DND-41 (cell line): ENCODE measurements around the gene AGPAT3.

Source experiments
- CTCF ChIP-seq: IDR thresholded peaks from 2 replicates; pipeline ENCODE4 v1.5.1; 2012; ENCODE audit warnings: borderline replicate concordance, low read length, moderate library complexity, mild to moderate bottlenecking; ENCODE audit not compliant: poor library complexity, severe bottlenecking; ENCODE audit errors: extremely low read depth
- EZH2 ChIP-seq: IDR thresholded peaks from 3 replicates; pipeline ENCODE4 v1.6.1; 2012; ENCODE audit warnings: borderline replicate concordance, low read depth, mild to moderate bottlenecking, moderate library complexity, low read length, inconsistent platforms; ENCODE audit not compliant: severe bottlenecking

- TF ChIP-seq CTCF (no peak), EZH2 (no peak)
These were observed 47.5 kb downstream of the AGPAT3 start for GRCh38 chr21:43912500-43912899.
